Peyer's patch (tissue), 4 donors: ENCODE data around the gene BRMS1. TPM values are rescaled to one million over a fixed set of nuclear protein-coding genes. Genes with fewer than 3 reads are reported as not detected.
"Not testable (repeated sequence)": the region's sequence is repeated elsewhere in the genome, so short reads cannot be mapped to it uniquely, and the experiment has no call there.

Source experiments
- DNase-seq, 3 donors: peaks; one replicate each; pipeline ENCODE4 v3.0.0-alpha.2; 2017 to 2019
- H3K27ac ChIP-seq, 4 donors: fragments of 200-600 bp; sonication (generic); one replicate each; pipeline ENCODE4 v1.5.1; 2016 to 2019
- H3K27me3 ChIP-seq, 2 donors: fragments of 200-600 bp; sonication (generic); one replicate each; pipeline ENCODE4 v1.5.1; 2019
- H3K36me3 ChIP-seq, 3 donors: fragments of 200-600 bp; sonication (generic); one replicate each; pipeline ENCODE4 v1.5.1; 2016 to 2019
- H3K4me1 ChIP-seq, 4 donors: fragments of 200-600 bp; sonication (generic); one replicate each; pipeline ENCODE4 v1.5.1; 2016 to 2019
- H3K4me3 ChIP-seq, 4 donors: fragments of 200-600 bp; sonication (generic); 1 replicate in 3 of 4; 2 replicates in 1 of 4; pipeline ENCODE4 v1.5.1; 2016 to 2019; ENCODE audit warnings: mild to moderate bottlenecking in 1 of 4
- H3K9me3 ChIP-seq, 4 donors: fragments of 200-600 bp; sonication (generic); one replicate each; pipeline ENCODE4 v1.5.1; 2016 to 2019; ENCODE audit warnings: mild to moderate bottlenecking in 1 of 4
- POLR2A ChIP-seq, 2 donors: fragments of 450-650 bp; IDR thresholded peaks; one replicate each; pipeline ENCODE4 v1.5.1; 2017; ENCODE audit warnings: antibody characterized with exemption in 2 of 2, mild to moderate bottlenecking in 2 of 2, moderate library complexity in 2 of 2
- total RNA-seq, 4 donors: library from RNA; depleted of rRNA; stranded (reverse); fragments of >200 nt; gene quantifications; one replicate each; pipeline ENCODE4 v1.1.0, GENCODE V29; 2016
- TF ChIP-seq, protein P1 (sequence below), 6 experiments: fragments of 450-650 bp in 4 of 6; fragments of 200-600 bp in 2 of 6; sonication (generic) in 1 of 6; IDR thresholded peaks; one replicate each; pipeline ENCODE4 v1.5.1; 2017 to 2019; ENCODE audit warnings: antibody characterized with exemption in 6 of 6, mild to moderate bottlenecking in 3 of 6, moderate library complexity in 1 of 6

The BRMS1 gene
- total RNA-seq, 4 donors from 2014 or later = 36.9 to 63.5 (median 50.3) TPM

DNA sequence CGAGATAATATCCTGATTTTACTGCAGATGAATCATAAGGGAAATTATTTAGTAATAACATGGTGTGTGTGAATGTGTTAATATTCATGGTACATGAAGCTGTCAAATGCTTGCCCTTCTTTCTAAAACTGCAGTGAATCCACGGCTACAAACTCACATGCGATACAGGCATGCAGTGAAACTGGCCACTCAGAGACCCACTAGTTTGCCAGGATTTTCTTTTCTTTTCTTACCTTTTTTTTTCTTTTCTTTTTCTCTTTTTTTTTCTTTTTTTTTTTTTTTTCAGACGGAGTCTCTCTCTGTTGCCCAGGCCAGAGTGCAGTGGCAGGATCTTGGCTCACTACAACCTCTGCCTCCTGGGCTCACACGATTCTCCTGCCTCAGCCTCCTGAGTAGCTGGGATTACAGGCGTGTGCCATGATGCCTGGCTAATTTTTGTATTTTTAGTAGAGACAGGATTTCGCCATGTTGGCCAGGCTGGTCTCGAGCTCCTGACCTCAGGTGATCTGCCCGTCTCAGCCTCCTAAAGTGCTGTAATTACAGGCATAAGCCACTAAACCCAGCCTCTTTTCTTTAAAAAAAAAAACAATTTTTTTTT lies 28.9 kb upstream of the BRMS1 start:
- H3K27me3 ChIP-seq, H3K27ac ChIP-seq, H3K9me3 ChIP-seq, DNase-seq, H3K4me3 ChIP-seq, H3K36me3 ChIP-seq: not testable (repeated sequence)
- H3K4me1 ChIP-seq = peaks cover 0 to 13% (median 0%) of the 10 kb centered on the region in 4 donors

DNA sequence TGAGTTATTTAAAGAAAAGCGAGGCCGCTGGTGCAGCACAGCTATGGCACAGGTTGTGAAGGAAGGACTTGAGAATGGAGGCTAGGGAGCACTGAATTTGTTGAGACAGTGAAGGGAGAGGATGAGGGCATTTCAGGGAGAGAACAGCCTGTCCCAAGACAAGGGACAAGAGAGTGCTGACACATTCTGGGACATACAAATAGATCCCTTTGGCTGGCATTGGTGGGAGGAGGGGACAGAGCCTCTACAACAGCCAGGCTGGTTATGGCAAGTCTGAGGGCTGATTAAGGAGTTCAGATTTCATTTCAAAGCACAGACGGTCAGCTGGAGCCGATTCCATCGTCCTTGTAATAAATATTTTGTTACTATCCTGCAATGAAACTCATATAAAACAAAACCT lies 28.4 kb upstream of the BRMS1 start:
- H3K27me3 ChIP-seq = no peaks in the 10 kb centered on the region
- no peak overlapping the region for H3K27ac ChIP-seq
- H3K36me3 ChIP-seq = no peaks in the 10 kb centered on the region
- no peaks in the 10 kb centered on the region for H3K9me3 ChIP-seq
- TF ChIP-seq, protein P1, sequence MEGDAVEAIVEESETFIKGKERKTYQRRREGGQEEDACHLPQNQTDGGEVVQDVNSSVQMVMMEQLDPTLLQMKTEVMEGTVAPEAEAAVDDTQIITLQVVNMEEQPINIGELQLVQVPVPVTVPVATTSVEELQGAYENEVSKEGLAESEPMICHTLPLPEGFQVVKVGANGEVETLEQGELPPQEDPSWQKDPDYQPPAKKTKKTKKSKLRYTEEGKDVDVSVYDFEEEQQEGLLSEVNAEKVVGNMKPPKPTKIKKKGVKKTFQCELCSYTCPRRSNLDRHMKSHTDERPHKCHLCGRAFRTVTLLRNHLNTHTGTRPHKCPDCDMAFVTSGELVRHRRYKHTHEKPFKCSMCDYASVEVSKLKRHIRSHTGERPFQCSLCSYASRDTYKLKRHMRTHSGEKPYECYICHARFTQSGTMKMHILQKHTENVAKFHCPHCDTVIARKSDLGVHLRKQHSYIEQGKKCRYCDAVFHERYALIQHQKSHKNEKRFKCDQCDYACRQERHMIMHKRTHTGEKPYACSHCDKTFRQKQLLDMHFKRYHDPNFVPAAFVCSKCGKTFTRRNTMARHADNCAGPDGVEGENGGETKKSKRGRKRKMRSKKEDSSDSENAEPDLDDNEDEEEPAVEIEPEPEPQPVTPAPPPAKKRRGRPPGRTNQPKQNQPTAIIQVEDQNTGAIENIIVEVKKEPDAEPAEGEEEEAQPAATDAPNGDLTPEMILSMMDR (IDR thresholded peaks at IDR 0.05) = no peak
- TF ChIP-seq POLR2A (IDR thresholded peaks at IDR 0.05) = no peak
- peaks cover 0 to 13% (median 0%) of the 10 kb centered on the region in 4 donors for H3K4me1 ChIP-seq
- no peak for DNase-seq
- H3K4me3 ChIP-seq = no peak overlapping the region

- Histone ChIP-seq H3K9me3 (no peaks in the 10 kb centered on the region), H3K27me3 (no peaks in the 10 kb centered on the region), H3K27ac (peak within 1 kb of the TSS; percentile 72 to 88 (median 86)), H3K4me1 (peaks cover 0 to 13% (median 0%) of the 10 kb centered on the region in 4 donors), H3K4me3 (peak within 1 kb of the TSS; percentile 77 to 82 (median 80)), H3K36me3 (no peaks in the 10 kb centered on the region)
- no peak for TF ChIP-seq POLR2A (IDR thresholded peaks at IDR 0.05)
- TF ChIP-seq, protein P1 (IDR thresholded peaks at IDR 0.05) = no peak
- peak; percentile 76 to 90 (median 84) for DNase-seq
These were observed 26.9 kb upstream of the BRMS1 start, which contains the start of gene SLC29A2 for GRCh38 chr11:66371627-66372415. TSS of gene SLC29A2 (minus strand) at chr11:66371760. CDS start at chr11:66371591, 169 bp downstream.

DNA sequence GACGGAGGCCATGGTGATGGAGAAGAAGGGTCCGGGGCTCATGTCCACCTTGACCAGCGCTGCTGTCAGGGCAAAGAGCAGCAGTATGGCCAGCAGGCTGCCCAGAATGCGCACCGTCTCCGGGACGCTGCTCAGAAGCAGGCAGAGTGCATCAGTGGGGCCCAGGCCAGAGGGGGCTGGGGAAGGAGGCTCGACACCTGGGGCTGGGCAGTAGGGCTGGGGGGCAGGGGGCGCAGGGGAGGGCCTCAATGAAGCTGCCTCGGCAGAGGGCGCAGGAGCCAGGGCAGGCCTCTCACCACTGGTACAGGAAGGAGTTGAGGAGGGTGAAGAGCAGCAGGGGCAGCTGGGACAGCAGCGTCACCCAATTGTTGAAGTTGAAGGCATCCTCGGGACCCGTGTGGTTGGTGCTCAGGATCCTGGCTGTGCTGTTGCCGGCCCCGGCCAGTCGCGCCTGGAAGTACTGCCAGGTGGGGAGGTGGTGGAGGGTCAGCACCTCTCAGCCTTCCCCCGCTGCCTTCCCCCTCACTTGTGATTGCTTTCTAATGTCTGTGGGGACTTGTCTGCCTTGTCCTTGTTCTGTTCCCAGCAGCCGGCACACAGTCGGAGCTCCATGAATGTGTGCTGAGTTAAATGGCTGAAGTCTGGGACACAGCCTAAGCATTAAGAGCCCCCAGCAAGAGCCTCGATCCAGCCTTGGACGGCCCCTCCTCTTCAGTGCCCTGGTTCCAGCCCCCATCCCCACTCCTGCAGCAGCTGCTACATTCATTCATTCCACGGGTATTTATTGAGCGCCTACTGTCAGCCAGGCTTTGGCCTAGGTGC lies 24.4 kb upstream of the BRMS1 start:
- H3K4me1 ChIP-seq = peaks cover 0 to 13% (median 0%) of the 10 kb centered on the region in 4 donors
- no peak overlapping the region for H3K4me3 ChIP-seq
- H3K9me3 ChIP-seq = no peaks in the 10 kb centered on the region
- DNase-seq = no peak
- H3K36me3 ChIP-seq = no peaks in the 10 kb centered on the region
- H3K27ac ChIP-seq = no peak overlapping the region
- H3K27me3 ChIP-seq = no peaks in the 10 kb centered on the region
- TF ChIP-seq, protein P1 (IDR thresholded peaks at IDR 0.05) = no peak
- no peak for TF ChIP-seq POLR2A (IDR thresholded peaks at IDR 0.05)

GRCh38 chr11:66368484-66368883 lies 23.6 kb upstream of the BRMS1 start:
- Histone ChIP-seq H3K27me3 (no peaks in the 10 kb centered on the region), H3K9me3 (no peaks in the 10 kb centered on the region), H3K27ac (no peak overlapping the region), H3K4me3 (no peak overlapping the region), H3K4me1 (peaks cover 0 to 13% (median 0%) of the 10 kb centered on the region in 4 donors), H3K36me3 (no peaks in the 10 kb centered on the region)
- TF ChIP-seq POLR2A (IDR thresholded peaks at IDR 0.05) = no peak
- TF ChIP-seq, protein P1 (IDR thresholded peaks at IDR 0.05) = no peak
- DNase-seq = no peak
